ENCODE measurements around the gene KLHL22. TPM values are rescaled to one million over a fixed set of nuclear protein-coding genes. Genes with fewer than 3 reads are reported as not detected.

The KLHL22 gene
- total and polyA plus RNA-seq, 2 of the 13 experiments (the other 11 are each of a cell fraction or from before 2014, with no cell fraction given) = 10.9 to 14.8 TPM

GRCh38 chr22:20393705-20394476 lies 101.7 kb downstream of the KLHL22 start, which contains the start of gene ZNF74:
Gene ZNF74 (plus strand): TSS chr22:20394151. CDS start chr22:20394629, 478 bp downstream.
- peak; percentile 71 for FAIRE-seq
- H3K4me3 ChIP-seq (replicated peaks in 1 of 3; ENCODE audit: insufficient read depth in 1 of 3, low read depth in 2 of 3, low read length in 3 of 3) = peak within 1 kb of the TSS; percentile 59 to 82 (median 82)
- intact Hi-C loops (cut with micrococcal nuclease; ENCODE audit: unreplicated experiment) = no loop called here
- H3K4me2 ChIP-seq (ENCODE audit: low read depth, low read length) = peak within 1 kb of the TSS; percentile 80
- ChIA-PET POLR2A (interaction anchor here (0.6 to 1.6 kb wide), 9 partner anchors 9 to 277 kb away, joined by 3 to 7 read pairs (median 4); partner anchors contain the start of genes DGCR6L and TRMT2A), CTCF (ENCODE audit: low intra/inter-chr PET ratio, low total read pairs) (no interaction called here)
- peaks cover 34% of the 10 kb centered on the region for H3K4me1 ChIP-seq (ENCODE audit: insufficient read depth, low read length)
- H3K27me3 ChIP-seq (ENCODE audit: control insufficient read depth in 1 of 2, insufficient read depth in 2 of 2, low read length in 2 of 2) = peaks cover 1 to 14% of the 10 kb centered on the region in 2 experiments; a peak in 2 of 5 replicates
- peak; percentile 90 for ATAC-seq
- H3K9me3 ChIP-seq (ENCODE audit: low read length) = no peaks in the 10 kb centered on the region
- H3K36me3 ChIP-seq (replicated peaks in 1 of 2; ENCODE audit: control insufficient read depth in 1 of 2, insufficient read depth in 2 of 2, low read length in 2 of 2) = no peaks in the 10 kb centered on the region; a peak in 1 of 5 replicates
- H3K79me2 ChIP-seq (ENCODE audit: insufficient read depth, low read length) = no peaks in the 10 kb centered on the region
- peak; percentile 83 for DNase-seq (ENCODE audit: low spot score)
- H3K27ac ChIP-seq (ENCODE audit: extremely low read length, insufficient read depth, low read length) = peak within 1 kb of the TSS; percentile 32
- no peak within 1 kb of the TSS for H2AFZ ChIP-seq (ENCODE audit: low read length)
- no peaks in the 10 kb centered on the region for H4K20me1 ChIP-seq (ENCODE audit: insufficient read depth, low read length)
- WGBS (ENCODE audit: low lambda C conversion rate) = 0% methylated on average over 3 of the region's 71 CpGs
- peak within 1 kb of the TSS; percentile 76 for H3K9ac ChIP-seq (ENCODE audit: insufficient read depth, low read depth, low read length)
- TSS peak; percentile 58 for BruUV-seq (replicated peaks)
- in situ Hi-C loops (cut with HindIII; ENCODE audit: extremely low pct_ligation_motif_present, low pct_unique_long_range_greater_than_20kb) = no loop called here
- TF ChIP-seq MZF1 (CRISPR knock-in tag; IDR thresholded peaks at IDR 0.05; ENCODE audit: borderline replicate concordance) (no peak), PRDM15 (CRISPR knock-in tag; IDR thresholded peaks at IDR 0.05) (peak; percentile 87), IRF1 (CRISPR knock-in tag; IDR thresholded peaks at IDR 0.05; ENCODE audit: low read depth) (no peak), IRX3 (CRISPR knock-in tag; IDR thresholded peaks at IDR 0.05; ENCODE audit: borderline replicate concordance, low read depth) (no peak), E2F1 (CRISPR knock-in tag; IDR thresholded peaks at IDR 0.05) (no peak; the same call in 1 of the 2 replicates), THRA (CRISPR knock-in tag; IDR thresholded peaks at IDR 0.05; ENCODE audit: borderline replicate concordance) (peak; percentile 76; the same call in 1 of the 2 replicates), ZNF761 (CRISPR knock-in tag; conservative IDR thresholded peaks at IDR 0.05) (no peak), ZNF740 (CRISPR knock-in tag; IDR thresholded peaks at IDR 0.05) (0 out of 2 replicates have a peak, but pooled peaks have one; percentile 40), ZZZ3 (CRISPR knock-in tag; IDR thresholded peaks at IDR 0.05; ENCODE audit: borderline replicate concordance) (no peak), THAP9 (CRISPR knock-in tag; IDR thresholded peaks at IDR 0.05; ENCODE audit: borderline replicate concordance) (no peak; the same call in 1 of the 2 replicates), THAP11 (CRISPR knock-in tag; IDR thresholded peaks at IDR 0.05) (peak; percentile 96)

All from HepG2 (cell line).